Subcutaneous abdominal adipose tissue (tissue), 5 donors: Measurements from ENCODE around the gene ALG1L2.
"Not testable (repeated sequence)": the region's sequence is repeated elsewhere in the genome, so short reads cannot be mapped to it uniquely, and the experiment has no call there.

Source experiments
- H3K27ac ChIP-seq: one replicate; pipeline ENCODE4 v1.7.0; 2013; ENCODE audit warnings: low read depth, mild to moderate bottlenecking, inconsistent platforms, low read length, moderate library complexity
- H3K27me3 ChIP-seq, 5 donors: one replicate each; pipeline ENCODE4 v1.7.0; 2013; ENCODE audit warnings: low read length in 5 of 5, inconsistent platforms in 1 of 5; ENCODE audit not compliant: control insufficient read depth in 5 of 5, insufficient read depth in 4 of 5
- H3K36me3 ChIP-seq, 5 donors: one replicate each; pipeline ENCODE4 v1.7.0; 2013; ENCODE audit warnings: low read length in 5 of 5; ENCODE audit not compliant: control insufficient read depth in 5 of 5, insufficient read depth in 5 of 5
- H3K4me1 ChIP-seq, 5 donors: one replicate each; pipeline ENCODE4 v1.7.0; 2013; ENCODE audit warnings: low read length in 5 of 5, mild to moderate bottlenecking in 3 of 5, moderate library complexity in 1 of 5; ENCODE audit not compliant: control insufficient read depth in 5 of 5, insufficient read depth in 5 of 5
- H3K4me3 ChIP-seq, 5 donors: one replicate each; pipeline ENCODE4 v1.7.0; 2013; ENCODE audit warnings: low read length in 5 of 5, low read depth in 1 of 5
- H3K9ac ChIP-seq, 5 donors: one replicate each; pipeline ENCODE4 v1.7.0; 2013; ENCODE audit warnings: low read length in 5 of 5, mild to moderate bottlenecking in 4 of 5, moderate library complexity in 3 of 5
- H3K9me3 ChIP-seq, 5 donors: one replicate each; pipeline ENCODE4 v1.7.0; 2013; ENCODE audit warnings: low read length in 5 of 5; ENCODE audit not compliant: control insufficient read depth in 5 of 5
- donor health status: healthy.
- donor health status: healthy.
- donor health status: healthy.
- donor health status: healthy.
- donor health status: healthy.

Gene ALG1L2

GRCh38 chr3:130107333-130107995 is 25.8 kb downstream of the ALG1L2 start:
- H3K27me3 ChIP-seq, H3K27ac ChIP-seq, H3K4me3 ChIP-seq, H3K9me3 ChIP-seq, H3K36me3 ChIP-seq, H3K9ac ChIP-seq, H3K4me1 ChIP-seq: not testable (repeated sequence)

- not testable (repeated sequence) for H3K27me3 ChIP-seq, H3K36me3 ChIP-seq, H3K9ac ChIP-seq, H3K9me3 ChIP-seq, H3K27ac ChIP-seq, H3K4me3 ChIP-seq
- H3K4me1 ChIP-seq, result peaks cover 0 to 13% (median 12%) of the 10 kb centered on the region in 5 donors
Measured at GRCh38 chr3:130108836-130109585, 27.4 kb downstream of the ALG1L2 start.

- Histone ChIP-seq H3K4me1 (peaks cover 0 to 13% (median 12%) of the 10 kb centered on the region in 5 donors), H3K9ac (peak overlapping the region in 3 of 5 donors; percentile 25 to 73 (median 62)), H3K4me3 (peak overlapping the region; percentile 48 to 75 (median 60)), H3K27ac (peak overlapping the region; percentile 41)
- not testable (repeated sequence) for H3K27me3 ChIP-seq, H3K36me3 ChIP-seq, H3K9me3 ChIP-seq
Measured at GRCh38 chr3:130110386-130111169, 28.9 kb downstream of the ALG1L2 start.

GRCh38 chr3:130111185-130111864 is 29.7 kb downstream of the ALG1L2 start:
- Histone ChIP-seq H3K27ac (peak overlapping the region; percentile 41), H3K4me1 (peaks cover 0 to 13% (median 12%) of the 10 kb centered on the region in 5 donors), H3K27me3 (no peaks in the 10 kb centered on the region), H3K9me3 (no peaks in the 10 kb centered on the region), H3K36me3 (no peaks in the 10 kb centered on the region), H3K9ac (peak overlapping the region in 3 of 5 donors; percentile 25 to 73 (median 62)), H3K4me3 (peak overlapping the region in 4 of 5 donors; percentile 59 to 75 (median 62))

- not testable (repeated sequence) for H3K36me3 ChIP-seq, H3K9me3 ChIP-seq, H3K27me3 ChIP-seq, H3K27ac ChIP-seq
- peak overlapping the region in 3 of 5 donors; percentile 56 to 68 (median 58) for H3K9ac ChIP-seq
- H3K4me1 ChIP-seq, result peaks cover 0 to 13% (median 12%) of the 10 kb centered on the region in 5 donors
- H3K4me3 ChIP-seq, result peak overlapping the region; percentile 63 to 87 (median 75)
Measured at GRCh38 chr3:130111865-130112747, 30.5 kb downstream of the ALG1L2 start.

- H3K4me3 ChIP-seq, result peak overlapping the region; percentile 63 to 87 (median 75)
- H3K9ac ChIP-seq, result peak overlapping the region in 3 of 5 donors; percentile 56 to 68 (median 58)
- H3K36me3 ChIP-seq, H3K27ac ChIP-seq, H3K9me3 ChIP-seq, H3K27me3 ChIP-seq: not testable (repeated sequence)
- H3K4me1 ChIP-seq, result peaks cover 0 to 13% (median 12%) of the 10 kb centered on the region in 5 donors
Measured at GRCh38 chr3:130112748-130113073, 31.1 kb downstream of the ALG1L2 start.

- H3K36me3 ChIP-seq, H3K9ac ChIP-seq, H3K9me3 ChIP-seq, H3K4me3 ChIP-seq, H3K27me3 ChIP-seq, H3K27ac ChIP-seq: not testable (repeated sequence)
- H3K4me1 ChIP-seq, result peaks cover 0 to 13% (median 12%) of the 10 kb centered on the region in 5 donors
Measured at GRCh38 chr3:130115400-130115799, 33.8 kb downstream of the ALG1L2 start.

GRCh38 chr3:130117933-130118332 is 36.3 kb downstream of the ALG1L2 start:
- no peaks in the 10 kb centered on the region for H3K36me3 ChIP-seq
- no peaks in the 10 kb centered on the region for H3K9me3 ChIP-seq
- no peak overlapping the region for H3K27ac ChIP-seq
- H3K9ac ChIP-seq, result no peak overlapping the region
- H3K27me3 ChIP-seq, result no peaks in the 10 kb centered on the region
- H3K4me1 ChIP-seq, result peaks cover 0 to under 1% (median 0%) of the 10 kb centered on the region in 5 donors
- H3K4me3 ChIP-seq, result no peak overlapping the region

- not testable (repeated sequence) for H3K9ac ChIP-seq, H3K4me1 ChIP-seq, H3K36me3 ChIP-seq, H3K27ac ChIP-seq, H3K4me3 ChIP-seq, H3K9me3 ChIP-seq, H3K27me3 ChIP-seq
Measured at GRCh38 chr3:130119824-130120223, 38.2 kb downstream of the ALG1L2 start.
